Stimulated activated CD4-positive, alpha-beta T cell treated with anti-CD3 and anti-CD28 coated beads, Interleukin-1b, Interleukin-23, amount 100 ng/mL, for 48 hours (primary cell): Measurements from ENCODE around the gene CDKAL1.

Experiments
- DNase-seq: peaks from one replicate; pipeline ENCODE4 v3.0.0-alpha.2; 2020

Gene CDKAL1

GRCh38 chr6:21123507-21124436, 589.5 kb downstream of the CDKAL1 start:
- no peak for DNase-seq

DNA sequence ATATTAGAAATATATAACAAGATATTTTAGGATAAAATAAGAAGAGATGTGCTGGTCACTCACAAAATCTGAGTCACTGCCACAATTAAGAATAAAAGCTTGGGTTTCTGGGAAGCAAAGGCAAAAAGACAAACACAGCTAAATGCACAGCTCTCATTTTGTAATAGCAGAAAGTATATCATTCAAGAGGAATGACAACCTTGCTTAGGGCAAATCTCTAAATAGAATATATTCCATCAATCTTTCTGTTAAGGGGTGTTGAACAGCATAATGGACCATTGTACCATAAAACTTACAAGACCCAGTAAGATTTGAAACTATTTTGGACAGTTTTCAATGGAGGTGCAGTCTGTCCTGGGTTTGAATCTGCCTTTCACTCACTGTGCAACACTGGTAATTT, 594.3 kb downstream of the CDKAL1 start:
- DNase-seq: no peak

- DNase-seq: no peak
Measured at GRCh38 chr6:21131406-21131805, 597.1 kb downstream of the CDKAL1 start.

DNA sequence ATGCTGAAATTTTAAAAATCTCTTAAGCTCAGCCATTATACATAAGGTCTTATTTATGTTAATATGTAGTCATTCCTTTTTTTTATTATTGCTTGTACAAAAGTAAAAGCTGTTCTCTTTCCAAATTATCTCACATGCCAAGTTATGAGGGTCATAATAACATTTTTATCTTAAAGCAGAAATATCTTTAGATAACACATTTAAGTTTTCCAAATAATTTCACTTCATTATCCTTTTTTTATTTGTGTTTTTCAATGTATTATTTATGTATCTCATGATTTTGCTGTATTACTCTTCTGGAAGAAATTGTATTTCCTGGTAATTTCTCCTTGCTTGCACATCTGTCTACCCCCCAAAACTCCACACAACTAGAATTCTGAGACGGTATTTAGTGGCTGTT, 598.2 kb downstream of the CDKAL1 start:
- DNase-seq: no peak

DNA sequence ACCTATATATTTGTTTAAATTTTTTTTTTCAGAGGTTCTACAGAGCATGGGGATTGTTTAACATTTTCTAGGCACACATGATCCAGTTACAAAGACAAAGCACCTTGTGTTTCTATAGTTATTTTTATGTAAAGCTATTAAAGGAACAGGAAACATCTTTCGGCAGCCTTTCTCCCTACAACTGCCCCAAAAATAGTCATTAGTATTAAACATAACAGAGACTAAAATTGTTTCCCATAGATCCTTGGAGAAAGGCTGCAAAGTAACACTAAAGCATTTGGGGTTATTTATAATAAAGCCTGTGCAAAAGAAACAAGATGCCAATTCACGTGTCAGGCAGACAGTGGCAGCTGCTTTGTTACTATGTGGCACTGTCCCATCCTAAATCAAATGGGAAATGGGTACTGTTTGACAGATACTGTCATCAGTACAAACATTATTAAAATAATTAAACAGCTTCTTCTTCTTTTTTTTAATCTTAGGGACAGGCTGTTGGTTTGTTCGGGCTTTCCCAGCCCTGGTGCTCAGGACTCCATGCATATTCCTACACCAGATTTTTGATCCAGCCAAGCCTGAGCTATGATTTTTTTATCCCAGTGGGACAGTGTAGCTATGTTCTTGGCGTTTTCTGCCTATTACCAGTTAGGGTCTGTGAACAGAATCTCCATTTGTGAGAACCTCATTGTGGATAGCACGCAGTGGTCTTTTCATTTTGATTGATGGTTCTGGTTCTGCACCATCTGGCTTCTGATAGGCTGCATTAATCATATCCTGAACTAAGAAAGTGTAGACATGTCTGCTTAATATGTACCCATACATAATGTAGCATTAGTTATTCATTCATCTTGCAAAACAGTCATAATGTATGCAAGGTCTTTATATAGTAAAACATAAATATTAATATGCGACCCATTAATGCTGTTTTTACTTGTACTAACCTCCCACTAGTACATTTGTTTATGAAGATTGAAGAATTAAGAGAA, 598.9 kb downstream of the CDKAL1 start:
- DNase-seq: no peak

GRCh38 chr6:21133901-21134300, 599.6 kb downstream of the CDKAL1 start:
- no peak for DNase-seq

DNA sequence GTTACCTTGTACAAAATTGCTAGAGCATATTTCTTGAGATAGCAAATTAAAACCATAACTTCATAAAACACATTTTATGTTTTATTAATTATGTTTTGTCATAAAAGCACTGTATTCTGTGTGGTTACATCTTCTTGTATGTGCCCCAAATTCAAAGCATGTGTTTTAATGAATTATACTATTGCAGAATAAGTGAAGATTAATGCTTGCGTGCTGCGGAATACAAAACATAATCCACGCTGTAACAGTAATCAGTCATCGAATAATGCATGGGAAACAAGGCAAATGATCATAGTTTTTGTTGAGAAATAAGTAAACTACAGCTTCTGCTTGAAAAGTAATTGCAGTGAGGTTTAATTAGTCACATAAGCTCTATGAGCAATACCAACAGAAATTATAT, 600.1 kb downstream of the CDKAL1 start:
- DNase-seq: no peak

- no peak for DNase-seq
Measured at GRCh38 chr6:21135484-21136013, 601.3 kb downstream of the CDKAL1 start.

DNA sequence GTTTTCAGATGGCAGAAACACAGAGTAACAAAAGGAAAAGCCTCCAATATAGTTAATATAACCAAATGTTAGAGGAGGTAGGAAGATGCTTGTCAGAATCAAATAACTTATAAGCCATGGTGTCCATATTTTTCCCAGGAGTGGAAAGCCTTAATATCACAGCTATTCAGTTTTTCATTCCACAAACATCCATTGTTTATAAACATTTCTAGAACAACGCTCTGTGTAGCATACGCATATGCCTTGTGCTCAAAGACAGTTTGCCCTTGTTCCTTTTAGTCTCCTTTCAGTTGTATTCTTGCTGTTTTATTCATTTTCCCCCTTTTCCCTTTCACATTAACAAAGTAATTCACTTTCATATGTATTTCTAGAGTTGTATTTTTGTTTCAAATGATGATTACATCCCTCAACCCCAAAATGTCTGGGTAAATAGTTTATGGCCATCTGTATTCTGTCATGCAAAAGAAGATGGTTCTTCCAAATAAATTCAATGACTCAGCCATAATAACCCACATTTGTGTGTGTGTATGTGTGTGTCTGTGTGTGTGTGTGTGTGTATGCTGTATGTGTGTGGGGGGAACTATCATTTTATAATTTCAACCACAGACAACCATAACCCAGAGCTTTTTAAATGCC, 603.6 kb downstream of the CDKAL1 start:
- DNase-seq: no peak

DNA sequence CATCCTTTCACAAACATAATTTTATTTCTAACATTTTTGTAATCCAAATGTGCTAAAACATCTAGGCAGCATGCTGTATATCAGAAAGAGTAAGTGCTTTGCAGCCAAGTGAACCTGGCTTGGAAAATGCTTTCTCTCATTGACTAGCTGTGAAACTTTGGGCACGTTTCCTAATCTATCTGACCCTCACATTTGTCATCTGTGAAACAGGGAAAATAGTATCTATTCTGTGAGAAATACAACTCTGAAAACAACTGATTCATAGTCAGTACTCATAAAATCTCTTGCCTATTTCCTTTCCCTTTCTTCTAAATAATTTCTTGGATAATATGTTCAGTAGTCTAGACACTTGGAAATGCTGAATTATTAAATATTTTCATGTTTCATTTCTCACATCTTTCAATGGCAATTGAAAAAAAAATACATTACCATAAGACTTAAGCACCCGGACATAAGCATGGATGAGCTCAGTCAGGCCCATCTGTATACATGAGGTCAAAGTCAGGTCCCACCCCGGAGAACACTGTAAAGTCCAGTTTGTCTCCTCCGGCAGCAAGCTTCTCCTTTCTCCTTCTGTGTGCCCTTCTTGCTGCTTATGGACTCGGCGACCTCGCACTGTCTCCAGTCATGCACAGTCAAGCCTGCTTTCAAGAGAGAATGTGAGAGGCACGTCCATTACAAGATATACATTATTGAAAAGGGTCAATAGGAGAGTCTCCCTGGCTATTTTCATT, 604.2 kb downstream of the CDKAL1 start:
- DNase-seq: no peak

GRCh38 chr6:21140966-21141365, 606.7 kb downstream of the CDKAL1 start:
- DNase-seq: no peak

DNA sequence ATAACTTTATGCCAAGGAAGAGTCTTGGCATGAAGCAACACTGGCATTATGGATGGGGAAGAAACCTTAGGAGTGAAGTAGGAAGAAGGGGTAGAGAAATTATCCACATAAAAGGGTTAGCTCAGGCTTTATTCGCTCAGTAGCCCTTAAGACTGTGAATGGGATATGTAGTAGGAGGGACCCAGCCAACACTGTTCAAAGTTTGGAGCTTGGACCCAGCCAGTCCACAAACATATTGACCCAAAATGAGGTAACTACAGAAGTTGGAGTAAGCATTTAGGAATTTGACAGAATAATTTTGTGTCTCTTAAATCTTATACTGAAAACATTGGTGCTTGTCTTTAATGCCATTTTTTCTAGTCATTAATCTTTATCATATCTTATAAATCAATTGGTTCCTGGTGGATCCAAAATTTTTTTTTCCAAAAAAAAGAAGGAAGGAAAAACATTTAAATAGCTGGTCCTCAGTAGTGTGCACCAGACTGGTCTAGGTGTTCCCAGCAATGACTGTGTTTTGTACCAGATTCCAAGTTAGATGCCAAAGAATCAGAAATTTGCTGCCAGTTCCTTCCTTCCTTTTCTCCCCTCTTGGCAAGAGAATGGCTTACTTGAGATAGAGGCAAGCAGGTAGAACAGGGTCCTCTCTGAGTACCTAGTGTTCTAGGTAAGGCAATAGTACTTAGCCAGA, 607.5 kb downstream of the CDKAL1 start:
- no peak for DNase-seq

DNA sequence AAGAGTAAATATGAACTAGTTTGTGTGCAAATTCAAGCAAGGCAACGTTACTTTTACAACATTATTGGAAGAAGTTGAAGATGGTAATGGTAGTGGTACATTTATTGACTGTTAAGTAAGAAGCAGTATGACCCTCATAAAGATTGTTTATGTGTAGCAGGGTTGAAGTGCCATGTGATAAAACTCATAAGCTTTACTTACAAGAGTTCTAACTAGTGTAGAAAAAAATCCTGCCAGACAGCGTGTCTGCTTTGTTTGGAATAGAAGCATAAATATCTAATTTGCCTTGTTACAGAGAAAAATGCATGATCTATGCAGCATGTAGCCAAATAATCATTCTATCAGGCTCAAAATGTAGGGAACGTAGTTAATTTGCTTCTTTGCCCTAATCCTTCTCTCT, 608.5 kb downstream of the CDKAL1 start:
- no peak for DNase-seq

DNA sequence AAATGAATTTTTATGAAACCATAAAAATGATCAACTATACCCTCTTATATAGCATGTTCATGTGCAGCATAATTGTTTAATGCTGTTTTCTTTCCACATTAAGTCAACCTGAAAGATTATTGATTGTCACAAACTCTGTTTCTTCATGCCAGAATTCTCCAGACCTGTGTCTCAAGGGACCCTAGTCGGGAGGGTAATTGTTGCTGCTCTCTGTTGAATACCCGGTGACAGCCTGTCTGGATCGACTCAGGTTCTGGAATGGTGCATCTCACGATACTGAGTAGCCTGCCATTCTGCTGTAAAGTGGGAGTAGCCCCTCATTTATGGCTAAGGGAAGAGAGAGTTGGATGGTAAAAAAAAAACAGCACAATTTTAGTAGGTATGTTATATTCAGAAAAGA, 609.4 kb downstream of the CDKAL1 start:
- no peak for DNase-seq

DNA sequence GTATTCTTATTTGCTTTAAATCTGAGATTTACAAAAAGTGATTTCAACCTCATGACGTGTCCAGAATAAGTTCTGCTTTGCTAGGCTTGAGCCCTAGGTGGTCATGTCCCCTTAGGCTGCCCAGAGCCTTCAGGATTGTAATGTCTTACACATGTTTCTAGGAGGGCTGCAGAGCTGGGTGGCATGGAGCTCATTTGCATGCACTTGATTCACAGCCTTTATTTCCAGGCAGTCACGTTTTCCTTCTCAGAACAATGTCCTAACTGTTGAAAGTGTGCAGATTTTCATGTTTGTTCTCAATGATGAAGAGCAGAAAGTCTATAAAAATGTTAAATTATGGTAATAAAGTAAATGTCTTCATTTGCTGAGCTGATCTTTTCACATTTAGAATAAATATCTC, 610.7 kb downstream of the CDKAL1 start:
- no peak for DNase-seq

GRCh38 chr6:21147995-21148394, 613.7 kb downstream of the CDKAL1 start:
- no peak for DNase-seq

DNA sequence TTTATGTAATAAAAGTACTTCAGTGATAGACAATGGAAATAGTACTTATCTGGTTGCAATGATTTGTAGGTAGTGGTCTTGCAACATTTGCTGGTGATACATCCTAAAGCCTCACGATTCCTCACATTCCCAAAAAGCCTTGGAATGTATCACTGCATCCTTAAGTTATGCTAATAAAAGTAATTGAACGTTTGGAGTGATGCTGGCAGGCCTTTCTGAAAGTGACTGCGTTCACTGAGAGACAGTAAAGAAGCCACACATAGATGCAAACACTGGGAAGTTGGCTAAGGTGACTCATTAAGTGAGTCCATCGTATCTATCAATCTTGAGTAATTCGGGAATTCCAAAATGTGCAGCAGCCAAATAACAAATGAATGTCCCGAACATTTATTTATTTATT, 615.2 kb downstream of the CDKAL1 start:
- DNase-seq: no peak

- DNase-seq: no peak
Measured at GRCh38 chr6:21150667-21151066, 616.4 kb downstream of the CDKAL1 start.

DNA sequence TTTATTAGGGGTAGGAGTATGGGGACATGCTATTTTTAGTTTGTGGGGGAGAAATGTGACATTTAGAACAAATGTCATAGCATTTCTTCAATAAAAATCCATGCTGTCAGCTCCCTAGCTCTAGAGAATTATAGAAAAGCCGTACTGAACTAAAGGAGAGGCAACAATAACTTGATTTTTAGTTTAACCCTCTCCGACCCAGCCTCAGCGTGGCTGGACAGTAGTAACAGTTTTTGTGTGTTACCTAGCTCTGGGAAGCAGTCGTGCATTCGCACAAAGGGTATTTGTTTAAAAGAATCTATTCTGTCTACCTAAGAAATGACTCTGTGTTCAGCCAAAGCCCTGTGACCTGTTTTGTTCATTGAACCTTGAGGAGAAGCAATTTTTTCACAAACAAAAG, 616.9 kb downstream of the CDKAL1 start:
- no peak for DNase-seq

DNA sequence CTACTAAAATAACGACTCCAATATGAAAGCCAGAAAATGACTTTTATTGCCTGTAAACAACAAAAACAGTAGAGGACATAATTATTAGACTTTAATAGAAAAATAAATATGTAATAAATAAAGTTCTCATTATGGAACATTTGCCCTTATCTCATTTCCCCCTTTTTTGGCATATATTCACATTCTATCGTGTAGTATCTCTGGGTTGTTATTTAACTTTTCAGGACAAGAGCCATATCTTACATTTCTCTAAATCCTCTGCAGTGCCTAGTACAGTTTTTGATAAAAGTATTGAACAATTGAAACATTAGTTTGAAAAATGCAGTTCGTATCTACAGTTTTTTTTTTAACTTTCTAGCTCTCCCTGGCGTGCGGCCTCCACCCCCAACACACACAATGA, 617.3 kb downstream of the CDKAL1 start:
- DNase-seq: no peak

DNA sequence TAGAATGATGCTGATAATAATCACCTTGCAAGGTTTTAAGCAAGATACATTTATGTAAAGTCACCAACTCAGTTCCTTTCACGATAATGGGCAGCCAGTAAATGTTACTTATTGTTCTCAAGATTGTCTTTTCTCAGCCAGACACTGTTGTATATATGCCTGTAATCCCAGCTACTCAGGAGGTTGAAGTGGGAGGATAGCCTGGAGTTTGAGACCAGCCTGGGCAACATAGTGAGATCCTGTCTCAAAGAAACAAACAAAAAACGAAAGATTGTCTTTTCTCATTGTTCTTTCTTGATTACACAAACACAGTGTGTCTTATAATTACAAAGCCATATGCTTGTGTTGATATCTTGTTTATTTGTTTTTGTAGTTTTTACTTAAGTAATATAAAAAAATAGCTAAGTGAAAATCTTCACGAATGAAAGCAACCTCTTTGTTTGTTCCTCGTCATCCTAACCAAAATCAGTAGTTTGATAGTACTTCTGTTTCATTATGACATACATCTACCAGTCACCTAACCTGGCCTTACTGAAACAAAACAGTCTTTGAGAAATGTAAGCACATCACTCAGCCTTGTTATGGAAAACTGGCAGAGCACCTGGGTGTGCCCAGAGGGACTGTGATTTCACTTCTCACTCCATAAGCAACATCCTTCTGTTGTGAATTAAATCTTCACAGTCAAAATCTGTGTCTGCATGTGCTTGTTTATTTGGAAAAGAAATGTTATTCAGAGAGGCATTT, 623.1 kb downstream of the CDKAL1 start:
- no peak for DNase-seq
